ENCODE data around the gene CPPED1. TPM values are rescaled to one million over a fixed set of nuclear protein-coding genes. Genes with fewer than 3 reads are reported as not detected.

CPPED1 gene
- total RNA-seq, 1 experiment from 2014 or later, result 7.9 TPM

GRCh38 chr16:12620150-12620549 lies 183.5 kb downstream of the CPPED1 start:
- Histone ChIP-seq H2BK20ac (ENCODE audit: low read depth, low read length, poor library complexity, severe bottlenecking) (no peak overlapping the region), H3K27me3 (ENCODE audit: insufficient read depth, low read length) (no peaks in the 10 kb centered on the region), H3K18ac (ENCODE audit: insufficient read length, low read depth, low read length) (no peak overlapping the region), H3K14ac (ENCODE audit: insufficient read depth, low read length) (no peak overlapping the region), H2BK120ac (ENCODE audit: low read depth, low read length, poor library complexity, severe bottlenecking) (no peak overlapping the region), H2AFZ (ENCODE audit: low read length) (no peak overlapping the region), H3K4me2 (ENCODE audit: insufficient read depth, insufficient read length, low read length) (no peak overlapping the region), H3K79me1 (ENCODE audit: insufficient read depth, low read depth, low read length, poor library complexity, severe bottlenecking) (no peaks in the 10 kb centered on the region), H3K4me1 (ENCODE audit: insufficient read depth, low read length) (no peaks in the 10 kb centered on the region), H4K5ac (ENCODE audit: insufficient read length, low read depth, low read length) (no peak overlapping the region), H2BK5ac (ENCODE audit: insufficient read length, low read length) (no peak overlapping the region), H3K9me3 (ENCODE audit: control insufficient read depth, low read depth, low read length) (no peaks in the 10 kb centered on the region), H3T11ph (ENCODE audit: low read length) (no peak overlapping the region), H3K56ac (ENCODE audit: insufficient read length, low read depth, low read length) (no peak overlapping the region), H4K91ac (ENCODE audit: insufficient read length, low read depth, low read length) (no peak overlapping the region), H3K23me2 (ENCODE audit: insufficient read length, low read depth, low read length, poor library complexity, severe bottlenecking) (no peaks in the 10 kb centered on the region), H3K9ac (ENCODE audit: extremely low read depth, insufficient read length, low read length) (no peak overlapping the region), H3K27ac (ENCODE audit: insufficient read length, low read depth, low read length) (no peak overlapping the region), H4K20me1 (ENCODE audit: control insufficient read depth, insufficient read depth, insufficient read length) (no peaks in the 10 kb centered on the region), H3K4ac (ENCODE audit: low read depth, low read length) (no peak overlapping the region), H2BK12ac (ENCODE audit: insufficient read length, low read depth, low read length) (no peak overlapping the region), H3K23ac (ENCODE audit: insufficient read length, low read depth, low read length) (no peak overlapping the region), H2AK5ac (ENCODE audit: insufficient read length, low read length) (no peak overlapping the region), H3K79me2 (ENCODE audit: insufficient read depth, low read length) (no peaks in the 10 kb centered on the region), H2BK15ac (ENCODE audit: low read depth, low read length) (no peak overlapping the region), H4K8ac (replicated peaks; ENCODE audit: insufficient read length, low read depth, low read length) (no peak overlapping the region)
- Mint-ChIP-seq H3K4me3 (no peak overlapping the region), H3K9me3 (no peaks in the 10 kb centered on the region), H3K4me1 (peaks cover 0 to 7% of the 10 kb centered on the region in 2 experiments; a peak in 2 of 4 replicates), H3K27ac (no peak overlapping the region), H3K36me3 (ENCODE audit: insufficient read depth in 1 of 3, low read depth in 3 of 3) (no peaks in the 10 kb centered on the region), H3K27me3 (ENCODE audit: low read depth) (no peaks in the 10 kb centered on the region; the same call in 1 of the 2 replicates)
- DNase-seq, result no peak
- no CpG with 5 or more reads among the region's 1 CpG for WGBS (ENCODE audit: extremely low coverage, insufficient read length, low lambda C conversion rate)
- no peak for TF ChIP-seq CTCF (conservative IDR thresholded peaks at IDR 0.05)
